Body of pancreas (tissue), 4 donors: ENCODE data around the gene GNAO1. TPM values are rescaled to one million over a fixed set of nuclear protein-coding genes. Genes with fewer than 3 reads are reported as not detected.

ENCODE experiments used
- ATAC-seq: fragments of 150-250 bp; one replicate; pipeline ENCODE4 v1.9.1; 2016
- DNase-seq, 4 donors: peaks; one replicate each; pipeline ENCODE4 v3.0.0-alpha.2; 2019
- H3K27ac ChIP-seq, 4 donors: fragments of 200-600 bp; sonication (generic); 1 replicate in 3 of 4; 2 replicates in 1 of 4; pipeline versions ENCODE4 v1.5.1 to v1.6.1; 2016 to 2019; ENCODE audit warnings: mild to moderate bottlenecking in 1 of 4, mixed read lengths in 1 of 4, moderate library complexity in 1 of 4
- H3K27me3 ChIP-seq, 2 donors: fragments of 200-600 bp; sonication (generic); one replicate each; pipeline ENCODE4 v1.6.0; 2016; ENCODE audit warnings: mild to moderate bottlenecking in 1 of 2
- H3K36me3 ChIP-seq, 2 donors: fragments of 200-600 bp; sonication (generic); replicated peaks in 1 of 2; 2 replicates each; pipeline ENCODE4 v1.5.1; 2016; ENCODE audit warnings: low read depth in 2 of 2; ENCODE audit not compliant: insufficient read depth in 1 of 2
- H3K4me1 ChIP-seq: fragments of 200-600 bp; sonication (generic); one replicate; pipeline ENCODE4 v1.6.0; 2016
- H3K4me3 ChIP-seq, 2 donors: fragments of 200-600 bp; sonication (generic); 1 replicate in 1 of 2; 2 replicates in 1 of 2; pipeline ENCODE4 v1.5.1; 2016 to 2019
- H3K9me3 ChIP-seq, 3 donors: fragments of 200-600 bp; sonication (generic); 1 replicate in 2 of 3; 2 replicates in 1 of 3; pipeline ENCODE4 v1.5.1; 2016
- POLR2A ChIP-seq, 3 donors: fragments of 450-650 bp; IDR thresholded peaks; one replicate each; pipeline ENCODE4 v1.6.1; 2016; ENCODE audit warnings: antibody characterized with exemption in 3 of 3, mild to moderate bottlenecking in 2 of 3
- WGBS, 2 donors: methylation state at CpG; one replicate each; pipeline ENCODE4 v1.1.5; 2017; 5-methylcytosine and 5-hydroxymethylcytosine counted together
- intact Hi-C: fragments of 100-400 bp; cut with DNase I; formaldehyde crosslinking; loops from one replicate; pipeline ENCODE4 v1.15.1; 2023
- total RNA-seq, 2 donors: library from RNA; depleted of rRNA; stranded (reverse); fragments of >200 nt; gene quantifications; one replicate each; pipeline ENCODE4 v1.1.0, GENCODE V29; 2016
- TF ChIP-seq, protein P1 (sequence below), 7 experiments: fragments of 450-650 bp in 4 of 7; fragments of 200-600 bp in 3 of 7; sonication (generic) in 3 of 7; IDR thresholded peaks; one replicate each; pipeline ENCODE4 v1.5.1; 2016 to 2019; ENCODE audit warnings: antibody characterized with exemption in 7 of 7

GNAO1 gene
- total RNA-seq, 2 donors from 2014 or later: 1.6 to 3.0 TPM

GRCh38 chr16:56312028-56312300, 120.7 kb downstream of the GNAO1 start:
- Histone ChIP-seq H3K27me3 (no peaks in the 10 kb centered on the region), H3K4me3 (no peak overlapping the region), H3K4me1 (no peaks in the 10 kb centered on the region), H3K9me3 (no peaks in the 10 kb centered on the region), H3K36me3 (no peaks in the 10 kb centered on the region), H3K27ac (no peak overlapping the region)
- TF ChIP-seq, protein P1, sequence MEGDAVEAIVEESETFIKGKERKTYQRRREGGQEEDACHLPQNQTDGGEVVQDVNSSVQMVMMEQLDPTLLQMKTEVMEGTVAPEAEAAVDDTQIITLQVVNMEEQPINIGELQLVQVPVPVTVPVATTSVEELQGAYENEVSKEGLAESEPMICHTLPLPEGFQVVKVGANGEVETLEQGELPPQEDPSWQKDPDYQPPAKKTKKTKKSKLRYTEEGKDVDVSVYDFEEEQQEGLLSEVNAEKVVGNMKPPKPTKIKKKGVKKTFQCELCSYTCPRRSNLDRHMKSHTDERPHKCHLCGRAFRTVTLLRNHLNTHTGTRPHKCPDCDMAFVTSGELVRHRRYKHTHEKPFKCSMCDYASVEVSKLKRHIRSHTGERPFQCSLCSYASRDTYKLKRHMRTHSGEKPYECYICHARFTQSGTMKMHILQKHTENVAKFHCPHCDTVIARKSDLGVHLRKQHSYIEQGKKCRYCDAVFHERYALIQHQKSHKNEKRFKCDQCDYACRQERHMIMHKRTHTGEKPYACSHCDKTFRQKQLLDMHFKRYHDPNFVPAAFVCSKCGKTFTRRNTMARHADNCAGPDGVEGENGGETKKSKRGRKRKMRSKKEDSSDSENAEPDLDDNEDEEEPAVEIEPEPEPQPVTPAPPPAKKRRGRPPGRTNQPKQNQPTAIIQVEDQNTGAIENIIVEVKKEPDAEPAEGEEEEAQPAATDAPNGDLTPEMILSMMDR (IDR thresholded peaks at IDR 0.05): no peak
- no peak for TF ChIP-seq POLR2A (IDR thresholded peaks at IDR 0.05)
- intact Hi-C loops: no loop called here
- 61 to 82% methylated on average over 6 to 11 of the region's 11 CpGs for WGBS, 2 donors
- ATAC-seq (no peak), DNase-seq (no peak)

- TF ChIP-seq, protein P1 (IDR thresholded peaks at IDR 0.05): no peak
- no peak for TF ChIP-seq POLR2A (IDR thresholded peaks at IDR 0.05)
- Histone ChIP-seq H3K36me3 (no peaks in the 10 kb centered on the region), H3K9me3 (no peaks in the 10 kb centered on the region), H3K4me1 (no peaks in the 10 kb centered on the region), H3K4me3 (no peak overlapping the region), H3K27me3 (no peaks in the 10 kb centered on the region), H3K27ac (no peak overlapping the region)
- 77 to 82% methylated on average over 3 to 7 of the region's 7 CpGs for WGBS, 2 donors
- intact Hi-C loops: no loop called here
- no peak for ATAC-seq
- DNase-seq: no peak
These were observed 121.3 kb downstream of the GNAO1 start for GRCh38 chr16:56312556-56312955.

DNA sequence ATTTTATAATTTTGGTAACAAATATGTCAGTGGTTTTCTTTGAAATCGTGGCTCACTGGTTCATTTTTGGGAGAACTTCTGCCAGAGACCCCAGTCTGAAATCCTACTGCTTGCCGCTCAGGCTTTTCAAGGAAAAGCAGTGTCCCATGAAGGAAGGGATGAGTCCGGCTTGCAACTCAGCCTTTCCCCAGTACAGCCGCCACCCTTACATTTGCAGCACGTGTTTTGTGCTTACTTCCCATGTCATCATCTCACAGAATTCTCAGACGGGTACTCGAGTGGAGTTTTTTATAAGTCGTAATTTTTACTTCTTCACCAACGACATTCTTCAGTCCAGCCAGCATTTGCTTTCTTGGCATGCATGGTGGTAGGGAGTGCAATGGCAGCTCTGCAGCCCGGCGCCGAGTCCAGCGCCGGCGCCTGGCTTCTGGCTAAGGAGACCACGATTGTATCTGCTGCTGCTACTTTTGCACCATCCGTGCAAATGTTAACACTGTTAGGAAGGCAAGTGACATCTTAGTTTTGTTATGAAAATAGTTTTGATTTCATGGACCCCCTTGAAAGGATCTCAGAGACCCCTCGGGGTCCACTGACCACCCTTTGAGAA, 123.1 kb downstream of the GNAO1 start:
- Histone ChIP-seq H3K36me3 (no peaks in the 10 kb centered on the region), H3K4me1 (peaks cover 6% of the 10 kb centered on the region), H3K27ac (no peak overlapping the region), H3K27me3 (no peaks in the 10 kb centered on the region), H3K9me3 (no peaks in the 10 kb centered on the region), H3K4me3 (no peak overlapping the region)
- ATAC-seq: no peak
- no peak for TF ChIP-seq POLR2A (IDR thresholded peaks at IDR 0.05)
- TF ChIP-seq, protein P1 (IDR thresholded peaks at IDR 0.05): no peak
- DNase-seq: no peak
- intact Hi-C loops: no loop called here
- 67 to 75% methylated on average over 18 of the region's 18 CpGs for WGBS, 2 donors

- H3K27me3 ChIP-seq: no peaks in the 10 kb centered on the region
- TF ChIP-seq POLR2A (IDR thresholded peaks at IDR 0.05): no peak
- TF ChIP-seq, protein P1 (IDR thresholded peaks at IDR 0.05): no peak
- H3K9me3 ChIP-seq: no peaks in the 10 kb centered on the region
- DNase-seq (no peak), ATAC-seq (no peak)
- H3K4me3 ChIP-seq: no peak overlapping the region
- intact Hi-C loops: loop anchor here (5.0 kb wide), 2 partner anchors 369 to 609 kb away; no protein-coding TSS in a partner anchor
- 73 to 90% methylated on average over 3 to 7 of the region's 7 CpGs for WGBS, 2 donors
- peaks cover 6% of the 10 kb centered on the region for H3K4me1 ChIP-seq
- no peaks in the 10 kb centered on the region for H3K36me3 ChIP-seq
- H3K27ac ChIP-seq: no peak overlapping the region
These were observed 124.7 kb downstream of the GNAO1 start for GRCh38 chr16:56315955-56316354.

DNA sequence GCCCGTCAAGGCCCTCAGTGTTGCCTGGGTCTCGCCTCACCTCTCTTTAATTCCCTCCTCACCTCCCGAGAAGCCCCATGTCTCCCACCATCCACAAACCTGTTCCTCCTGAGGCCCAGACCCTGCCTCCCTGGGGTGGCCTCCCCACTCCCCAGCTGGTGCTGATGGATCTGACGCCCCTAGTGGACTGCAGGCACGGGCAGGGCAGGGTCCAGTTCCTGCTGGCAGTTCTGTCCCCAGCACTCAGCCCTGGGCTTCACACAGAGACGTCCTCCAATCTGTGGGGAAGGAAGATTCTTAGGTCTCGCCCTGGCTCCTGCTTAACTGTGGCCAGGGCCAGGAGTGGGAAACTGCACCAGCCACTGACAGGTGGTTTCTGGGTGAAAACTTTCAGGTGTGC, 125.3 kb downstream of the GNAO1 start:
- no peak for TF ChIP-seq POLR2A (IDR thresholded peaks at IDR 0.05)
- TF ChIP-seq, protein P1 (IDR thresholded peaks at IDR 0.05): no peak
- ATAC-seq (no peak), DNase-seq (no peak)
- peaks cover 6% of the 10 kb centered on the region for H3K4me1 ChIP-seq
- WGBS, 2 donors: 65 to 78% methylated on average over 7 of the region's 7 CpGs
- H3K36me3 ChIP-seq: no peaks in the 10 kb centered on the region
- H3K27me3 ChIP-seq: no peaks in the 10 kb centered on the region
- H3K9me3 ChIP-seq: no peaks in the 10 kb centered on the region
- H3K27ac ChIP-seq: no peak overlapping the region
- H3K4me3 ChIP-seq: no peak overlapping the region
- intact Hi-C loops: loop anchor here (5.0 kb wide), 2 partner anchors 369 to 609 kb away; no protein-coding TSS in a partner anchor
